Measurements from ENCODE around the gene MECP2.

DNA sequence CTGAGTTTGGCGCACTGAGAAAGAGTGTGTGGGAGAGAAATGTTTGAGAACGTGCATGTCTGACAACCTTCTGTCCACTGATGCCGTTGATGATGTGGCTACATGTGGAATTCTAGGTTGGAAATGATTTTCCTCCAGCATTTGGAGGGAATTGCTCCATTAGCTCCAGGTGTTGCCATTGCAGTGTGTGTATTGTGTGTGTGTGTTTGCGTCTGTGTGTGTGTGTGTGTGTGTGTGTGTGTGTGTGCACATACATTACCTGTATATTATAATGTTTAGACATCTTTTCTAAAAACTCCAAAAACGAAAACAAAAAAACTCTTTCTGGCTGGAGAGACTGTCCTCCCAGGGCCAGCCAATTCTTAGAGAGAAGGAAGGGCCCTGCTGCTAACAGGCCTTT, 18.2 kb upstream of the MECP2 start:
- TF ChIP-seq, protein P1, sequence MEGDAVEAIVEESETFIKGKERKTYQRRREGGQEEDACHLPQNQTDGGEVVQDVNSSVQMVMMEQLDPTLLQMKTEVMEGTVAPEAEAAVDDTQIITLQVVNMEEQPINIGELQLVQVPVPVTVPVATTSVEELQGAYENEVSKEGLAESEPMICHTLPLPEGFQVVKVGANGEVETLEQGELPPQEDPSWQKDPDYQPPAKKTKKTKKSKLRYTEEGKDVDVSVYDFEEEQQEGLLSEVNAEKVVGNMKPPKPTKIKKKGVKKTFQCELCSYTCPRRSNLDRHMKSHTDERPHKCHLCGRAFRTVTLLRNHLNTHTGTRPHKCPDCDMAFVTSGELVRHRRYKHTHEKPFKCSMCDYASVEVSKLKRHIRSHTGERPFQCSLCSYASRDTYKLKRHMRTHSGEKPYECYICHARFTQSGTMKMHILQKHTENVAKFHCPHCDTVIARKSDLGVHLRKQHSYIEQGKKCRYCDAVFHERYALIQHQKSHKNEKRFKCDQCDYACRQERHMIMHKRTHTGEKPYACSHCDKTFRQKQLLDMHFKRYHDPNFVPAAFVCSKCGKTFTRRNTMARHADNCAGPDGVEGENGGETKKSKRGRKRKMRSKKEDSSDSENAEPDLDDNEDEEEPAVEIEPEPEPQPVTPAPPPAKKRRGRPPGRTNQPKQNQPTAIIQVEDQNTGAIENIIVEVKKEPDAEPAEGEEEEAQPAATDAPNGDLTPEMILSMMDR (IDR thresholded peaks at IDR 0.05), result no peak
- TF ChIP-seq POLR2A (IDR thresholded peaks at IDR 0.05), result no peak

All from breast epithelium (tissue), 3 donors.